Transverse colon (tissue), 4 donors: Measurements from ENCODE around the gene BPHL. TPM values are rescaled to one million over a fixed set of nuclear protein-coding genes. Genes with fewer than 3 reads are reported as not detected.

Source experiments
- DNase-seq: peaks from one replicate; pipeline ENCODE4 v3.0.0-alpha.2; 2019
- H3K27ac ChIP-seq, 4 donors: fragments of 200-600 bp; sonication (generic); 2 replicates each; pipeline ENCODE4 v1.5.1; 2016 to 2018; ENCODE audit warnings: inconsistent platforms in 4 of 4
- H3K27me3 ChIP-seq: fragments of 200-600 bp; sonication (generic); 2 replicates; pipeline ENCODE4 v1.5.1; 2017; ENCODE audit warnings: inconsistent platforms
- H3K36me3 ChIP-seq, 4 donors: fragments of 200-600 bp; sonication (generic); 2 replicates each; pipeline ENCODE4 v1.5.1; 2017 to 2019; ENCODE audit warnings: inconsistent platforms in 4 of 4
- H3K4me1 ChIP-seq, 4 donors: fragments of 200-600 bp; sonication (generic); 2 replicates each; pipeline ENCODE4 v1.5.1; 2017 to 2020; ENCODE audit warnings: inconsistent platforms in 4 of 4
- H3K4me3 ChIP-seq, 4 donors: fragments of 200-600 bp; sonication (generic); 1 replicate in 1 of 4; 2 replicates in 3 of 4; pipeline versions ENCODE4 v1.5.1 to v1.6.1; 2017 to 2019; ENCODE audit warnings: inconsistent platforms in 4 of 4
- H3K9me3 ChIP-seq, 2 donors: fragments of 200-600 bp; sonication (generic); 2 replicates each; pipeline ENCODE4 v1.5.1; 2017 to 2019; ENCODE audit warnings: inconsistent platforms in 2 of 2
- EP300 ChIP-seq: sonication (generic); formaldehyde crosslinking; IDR thresholded peaks from one replicate; pipeline ENCODE4 v1.6.1; 2017; ENCODE audit warnings: antibody characterized with exemption, low read depth
- POLR2A ChIP-seq: fragments of 450-650 bp; IDR thresholded peaks from one replicate; pipeline ENCODE4 v1.6.1; 2016; ENCODE audit warnings: antibody characterized with exemption, mild to moderate bottlenecking, moderate library complexity
- POLR2AphosphoS5 ChIP-seq, 3 donors: sonication (generic); formaldehyde crosslinking; IDR thresholded peaks; one replicate each; pipeline ENCODE4 v1.6.1; 2016; ENCODE audit warnings: antibody characterized with exemption in 3 of 3
- WGBS, 2 donors: methylation state at CpG; one replicate each; pipeline ENCODE4 v1.1.5; 2018; ENCODE audit warnings: low coverage in 1 of 2; 5-methylcytosine and 5-hydroxymethylcytosine counted together
- in situ Hi-C, 4 donors: fragments of 200-750 bp; cut with MboI; loops; one replicate each; pipeline versions ENCODE4 v1.15.0 to v1.15.1; 2017; ENCODE audit warnings: low sequenced_read_pairs in 3 of 4, low pct_ligation_motif_present in 1 of 4, low pct_unique_long_range_greater_than_20kb in 1 of 4
- intact Hi-C: fragments of 100-400 bp; cut with DNase I; formaldehyde crosslinking; loops from one replicate; pipeline ENCODE4 v1.15.1; 2023; ENCODE audit warnings: low total_unique reads
- total RNA-seq, 4 donors: library from RNA; depleted of rRNA; stranded (reverse); fragments of >200 nt; gene quantifications; one replicate each; pipeline ENCODE4 v1.1.0, GENCODE V29; 2016
- TF ChIP-seq, protein P1 (sequence below), 5 experiments: fragments of 200-600 bp in 3 of 5; fragments of 450-650 bp in 2 of 5; sonication (generic) in 3 of 5; IDR thresholded peaks; 1 replicate in 2 of 5; 2 replicates in 3 of 5; pipeline ENCODE4 v1.5.1; 2016 to 2017; ENCODE audit warnings: antibody characterized with exemption in 5 of 5, inconsistent platforms in 3 of 5, mild to moderate bottlenecking in 2 of 5, moderate library complexity in 1 of 5

Gene BPHL
- total RNA-seq, 4 donors from 2014 or later, result 16.1 to 32.5 (median 21.2) TPM

DNA sequence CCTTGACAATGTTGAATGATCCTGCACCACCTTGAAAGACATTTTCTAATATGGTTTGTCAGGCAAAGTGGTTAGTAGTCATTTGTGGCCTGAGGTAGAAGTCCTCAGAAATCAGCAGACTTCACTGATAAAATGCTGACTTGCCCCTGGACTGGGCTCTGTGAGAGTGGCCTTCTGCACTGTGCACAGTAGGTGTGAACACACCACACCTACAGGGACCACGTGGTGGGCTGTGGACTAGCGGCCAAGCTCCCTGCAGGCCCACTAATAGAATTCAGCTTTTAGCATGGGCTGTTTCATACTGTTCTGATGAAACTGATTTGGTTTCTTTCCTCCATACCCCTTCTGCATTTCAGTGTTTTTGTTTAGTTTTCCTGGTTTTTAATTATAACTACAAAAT is 7.3 kb downstream of the BPHL start:
- WGBS, 2 donors, result 34 to 38% methylated on average over 2 of the region's 2 CpGs
- in situ Hi-C loops, result loop anchor here (5.0 to 25.0 kb wide), 5 partner anchors 121 to 611 kb away; partner anchors contain the start of gene PSMG4 (in 1 of the 4)
- intact Hi-C loops, result loop anchor here (5.0 kb wide), 1 partner anchor 126 kb away; no protein-coding TSS in a partner anchor

DNA sequence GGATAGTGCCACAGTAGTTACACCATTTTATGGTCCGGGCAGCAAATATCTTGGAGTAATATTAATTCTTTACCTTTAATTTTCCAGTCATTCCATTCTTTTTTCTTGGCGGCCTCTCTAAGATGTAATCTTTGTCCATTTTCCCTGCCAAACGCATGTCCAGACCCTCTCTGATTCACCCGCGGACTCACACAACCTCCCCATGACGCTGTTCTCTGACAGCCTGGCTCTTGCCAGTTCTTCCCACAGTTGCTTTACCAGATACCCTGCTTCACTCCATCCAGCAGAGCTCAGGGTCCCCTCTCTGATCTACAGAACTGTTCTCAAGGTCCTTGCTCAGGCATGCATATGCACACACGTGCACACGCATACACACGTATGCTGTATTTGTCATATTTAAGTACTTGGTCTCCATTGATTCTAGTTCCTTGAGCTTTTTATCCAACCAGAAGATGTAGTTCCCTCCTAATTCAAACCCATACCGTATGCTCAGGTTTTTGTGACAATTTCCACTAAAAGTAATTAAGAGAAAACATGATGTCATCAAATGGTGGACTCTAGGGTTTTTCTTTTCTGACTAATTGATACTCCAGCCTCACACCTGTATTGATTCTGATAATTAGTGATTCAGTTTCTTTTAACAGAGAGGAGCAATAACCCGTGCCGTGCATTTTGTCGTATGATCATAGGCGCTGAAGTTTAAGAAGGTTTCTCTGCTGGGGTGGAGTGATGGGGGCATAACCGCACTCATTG is 10.0 kb downstream of the BPHL start:
- H3K36me3 ChIP-seq, result no peaks in the 10 kb centered on the region
- DNase-seq, result no peak
- intact Hi-C loops, result loop anchor here (5.0 kb wide), 1 partner anchor 124 kb away; no protein-coding TSS in a partner anchor
- TF ChIP-seq POLR2AphosphoS5 (IDR thresholded peaks at IDR 0.05) (no peak), EP300 (no peak), POLR2A (no peak)
- TF ChIP-seq, protein P1, sequence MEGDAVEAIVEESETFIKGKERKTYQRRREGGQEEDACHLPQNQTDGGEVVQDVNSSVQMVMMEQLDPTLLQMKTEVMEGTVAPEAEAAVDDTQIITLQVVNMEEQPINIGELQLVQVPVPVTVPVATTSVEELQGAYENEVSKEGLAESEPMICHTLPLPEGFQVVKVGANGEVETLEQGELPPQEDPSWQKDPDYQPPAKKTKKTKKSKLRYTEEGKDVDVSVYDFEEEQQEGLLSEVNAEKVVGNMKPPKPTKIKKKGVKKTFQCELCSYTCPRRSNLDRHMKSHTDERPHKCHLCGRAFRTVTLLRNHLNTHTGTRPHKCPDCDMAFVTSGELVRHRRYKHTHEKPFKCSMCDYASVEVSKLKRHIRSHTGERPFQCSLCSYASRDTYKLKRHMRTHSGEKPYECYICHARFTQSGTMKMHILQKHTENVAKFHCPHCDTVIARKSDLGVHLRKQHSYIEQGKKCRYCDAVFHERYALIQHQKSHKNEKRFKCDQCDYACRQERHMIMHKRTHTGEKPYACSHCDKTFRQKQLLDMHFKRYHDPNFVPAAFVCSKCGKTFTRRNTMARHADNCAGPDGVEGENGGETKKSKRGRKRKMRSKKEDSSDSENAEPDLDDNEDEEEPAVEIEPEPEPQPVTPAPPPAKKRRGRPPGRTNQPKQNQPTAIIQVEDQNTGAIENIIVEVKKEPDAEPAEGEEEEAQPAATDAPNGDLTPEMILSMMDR (IDR thresholded peaks at IDR 0.05), result no peak
- in situ Hi-C loops, result loop anchor here (5.0 to 25.0 kb wide), 5 partner anchors 119 to 609 kb away; partner anchors contain the start of gene PSMG4 (in 1 of the 4)
- H3K9me3 ChIP-seq, result no peaks in the 10 kb centered on the region
- H3K27me3 ChIP-seq, result no peaks in the 10 kb centered on the region
- no peak overlapping the region for H3K4me3 ChIP-seq
- H3K4me1 ChIP-seq, result no peaks in the 10 kb centered on the region
- WGBS, 2 donors, result 95 to 98% methylated on average over 13 to 15 of the region's 15 CpGs
- H3K27ac ChIP-seq, result no peak overlapping the region

More for the DNA sequence above, 7.3 kb downstream of the BPHL start:
- no peak for DNase-seq
- TF ChIP-seq POLR2A, result no peak
- TF ChIP-seq, protein P1 (IDR thresholded peaks at IDR 0.05), result no peak
- no peak for TF ChIP-seq EP300
- TF ChIP-seq POLR2AphosphoS5 (IDR thresholded peaks at IDR 0.05), result no peak
- Histone ChIP-seq H3K4me1 (no peaks in the 10 kb centered on the region), H3K9me3 (no peaks in the 10 kb centered on the region), H3K27me3 (no peaks in the 10 kb centered on the region), H3K36me3 (no peaks in the 10 kb centered on the region), H3K27ac (no peak overlapping the region), H3K4me3 (no peak overlapping the region)

DNA sequence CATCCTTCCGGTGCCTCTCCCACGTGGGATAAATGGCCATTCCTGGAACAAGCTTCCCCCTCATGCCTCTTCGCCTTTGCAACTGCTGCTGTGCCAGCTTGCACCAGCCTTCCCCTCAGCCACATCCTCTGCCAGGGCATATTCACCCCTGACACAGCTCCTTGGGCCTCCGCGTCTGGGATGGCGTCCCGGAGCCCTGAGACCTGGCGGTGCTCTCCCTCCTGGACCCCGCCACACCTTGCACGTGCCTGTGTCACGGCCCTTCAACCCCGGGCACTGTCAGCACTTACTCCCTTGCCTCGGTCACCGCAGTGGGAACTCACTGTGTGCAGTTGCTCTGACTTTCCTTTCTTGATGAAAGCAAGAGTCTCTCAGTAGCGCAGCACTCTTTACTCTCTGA is 13.2 kb downstream of the BPHL start:
- Histone ChIP-seq H3K36me3 (no peaks in the 10 kb centered on the region), H3K4me1 (peaks cover 0 to 11% (median 8%) of the 10 kb centered on the region in 4 donors), H3K9me3 (no peaks in the 10 kb centered on the region), H3K27me3 (no peaks in the 10 kb centered on the region), H3K27ac (no peak overlapping the region), H3K4me3 (no peak overlapping the region)
- intact Hi-C loops, result no loop called here
- no peak for TF ChIP-seq POLR2AphosphoS5 (IDR thresholded peaks at IDR 0.05)
- no peak for TF ChIP-seq POLR2A
- no peak for TF ChIP-seq EP300
- whole genome bisulfite sequencing, 2 donors, result 94 to 95% methylated on average over 10 to 15 of the region's 15 CpGs
- DNase-seq, result no peak
- in situ Hi-C loops, result loop anchor here in 1 of 4 donors (25.0 kb wide), 1 partner anchor 606 kb away; no protein-coding TSS in a partner anchor

DNA sequence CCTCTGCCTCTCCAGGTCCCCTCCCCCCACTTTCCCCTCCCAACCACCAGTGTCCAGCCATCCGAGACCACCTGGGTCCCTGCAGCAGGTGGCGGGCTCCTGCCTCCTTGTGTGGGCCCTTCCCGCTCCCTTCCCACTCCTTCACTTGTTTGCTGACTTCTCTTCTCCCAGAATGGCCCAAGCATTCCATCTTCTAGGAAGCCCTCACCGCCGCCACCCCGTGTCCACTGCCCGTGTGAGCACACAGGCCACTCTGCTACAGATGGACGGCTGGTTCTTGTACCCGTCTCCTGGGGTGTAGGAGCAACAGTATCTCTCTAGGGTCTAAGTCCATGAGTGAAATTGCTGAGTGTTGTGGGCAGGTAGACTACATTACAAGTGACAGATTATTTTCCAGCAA is 15.0 kb downstream of the BPHL start:
- no peak for TF ChIP-seq POLR2AphosphoS5 (IDR thresholded peaks at IDR 0.05)
- TF ChIP-seq, protein P1 (IDR thresholded peaks at IDR 0.05), result no peak
- TF ChIP-seq POLR2A, result no peak
- no peak for TF ChIP-seq EP300
- 86 to 94% methylated on average over 6 to 9 of the region's 9 CpGs for WGBS, 2 donors
- H3K27me3 ChIP-seq, result no peaks in the 10 kb centered on the region
- H3K4me1 ChIP-seq, result peaks cover 0 to 11% (median 8%) of the 10 kb centered on the region in 4 donors
- no peaks in the 10 kb centered on the region for H3K9me3 ChIP-seq
- H3K27ac ChIP-seq, result no peak overlapping the region
- H3K36me3 ChIP-seq, result no peaks in the 10 kb centered on the region
- in situ Hi-C loops, result loop anchor here in 1 of 4 donors (25.0 kb wide), 1 partner anchor 604 kb away; no protein-coding TSS in a partner anchor
- no peak for DNase-seq
- no peak overlapping the region for H3K4me3 ChIP-seq
- intact Hi-C loops, result no loop called here
